SK-N-SH treated with all-trans-retinoic acid at 6 μM for 48 hours (cell line): ENCODE results near the gene RALGAPB.

Experiments used
- ATAC-seq: fragments of 200-7000 bp; cut with Tn5 transposase; 3 replicates; pipeline ENCODE4 v1.9.1; 2020; ENCODE audit warnings: mild to moderate bottlenecking, moderate library complexity
- CREB5 ChIP-seq: fragments of 250-450 bp; sonication (Bioruptor Pico); IDR thresholded peaks from 2 replicates; pipeline ENCODE4 v1.5.1; 2020; ENCODE audit warnings: low read depth, mild to moderate bottlenecking, moderate library complexity
- CSDC2 ChIP-seq: fragments of 250-450 bp; sonication (Bioruptor Pico); IDR thresholded peaks from 2 replicates; pipeline ENCODE4 v1.5.0; 2020; ENCODE audit warnings: mild to moderate bottlenecking, moderate library complexity
- CSRNP3 ChIP-seq: fragments of 250-450 bp; sonication (Bioruptor Pico); IDR thresholded peaks from 2 replicates; pipeline ENCODE4 v1.5.1; 2021; ENCODE audit warnings: mild to moderate bottlenecking, moderate library complexity
- ESRRG ChIP-seq: fragments of 250-450 bp; sonication (Bioruptor Pico); IDR thresholded peaks from 2 replicates; pipeline ENCODE4 v1.6.1; 2021; ENCODE audit warnings: mild to moderate bottlenecking
- ISL1 ChIP-seq: fragments of 250-450 bp; sonication (Bioruptor Pico); IDR thresholded peaks from 2 replicates; pipeline ENCODE4 v2.1.2; 2022; ENCODE audit warnings: mild to moderate bottlenecking, moderate library complexity
- OSR1 ChIP-seq: fragments of 250-450 bp; sonication (Bioruptor Pico); IDR thresholded peaks from 2 replicates; pipeline ENCODE4 v1.8.0; 2022; ENCODE audit warnings: moderate library complexity, mild to moderate bottlenecking, inconsistent platforms
- PATZ1 ChIP-seq: fragments of 250-450 bp; sonication (Bioruptor Pico); IDR thresholded peaks from 2 replicates; pipeline ENCODE4 v1.8.0; 2020; ENCODE audit warnings: mild to moderate bottlenecking, moderate library complexity, borderline replicate concordance
- POU6F1 ChIP-seq: fragments of 250-450 bp; sonication (Bioruptor Pico); IDR thresholded peaks from 2 replicates; pipeline ENCODE4 v1.8.0; 2021; ENCODE audit warnings: low read depth, mild to moderate bottlenecking, moderate library complexity, borderline replicate concordance
- PPARA ChIP-seq: fragments of 250-450 bp; sonication (Bioruptor Pico); IDR thresholded peaks from 2 replicates; pipeline ENCODE4 v1.5.0; 2020; ENCODE audit warnings: mild to moderate bottlenecking, borderline replicate concordance
- RARB ChIP-seq: fragments of 250-450 bp; sonication (Bioruptor Pico); IDR thresholded peaks from 2 replicates; pipeline ENCODE4 v1.8.0; 2021; ENCODE audit warnings: mild to moderate bottlenecking, moderate library complexity
- SNAI2 ChIP-seq: fragments of 250-450 bp; sonication (Bioruptor Pico); IDR thresholded peaks from 2 replicates; pipeline ENCODE4 v1.5.0; 2020; ENCODE audit warnings: mild to moderate bottlenecking, moderate library complexity
- TCF4 ChIP-seq: fragments of 250-450 bp; sonication (Bioruptor Pico); IDR thresholded peaks from 2 replicates; pipeline ENCODE4 v1.8.0; 2021; ENCODE audit warnings: mild to moderate bottlenecking, moderate library complexity, borderline replicate concordance
- TOX ChIP-seq: fragments of 250-450 bp; sonication (Bioruptor Pico); IDR thresholded peaks from 2 replicates; pipeline ENCODE4 v1.8.0; 2021; ENCODE audit warnings: mild to moderate bottlenecking, moderate library complexity, borderline replicate concordance
- ZC3H10 ChIP-seq: fragments of 250-450 bp; sonication (Bioruptor Pico); IDR thresholded peaks from 2 replicates; pipeline ENCODE4 v1.5.1; 2021; ENCODE audit warnings: mild to moderate bottlenecking, moderate library complexity
- ZFP3 ChIP-seq: fragments of 250-450 bp; sonication (Bioruptor Pico); IDR thresholded peaks from 2 replicates; pipeline ENCODE4 v1.5.0; 2020; ENCODE audit warnings: mild to moderate bottlenecking, moderate library complexity
- ZFP30 ChIP-seq: fragments of 450-650 bp; formaldehyde crosslinking; IDR thresholded peaks from 2 replicates; pipeline ENCODE4 v1.5.0; 2022; ENCODE audit warnings: mild to moderate bottlenecking, moderate library complexity
- ZNF565 ChIP-seq: fragments of 450-650 bp; formaldehyde crosslinking; conservative IDR thresholded peaks from 2 replicates; pipeline ENCODE4 v1.5.0; 2020; ENCODE audit warnings: low read depth, mild to moderate bottlenecking, moderate library complexity
- ZNF70 ChIP-seq: fragments of 450-650 bp; formaldehyde crosslinking; IDR thresholded peaks from 2 replicates; pipeline ENCODE4 v1.5.0; 2020; ENCODE audit warnings: mild to moderate bottlenecking, moderate library complexity
- ZNF8 ChIP-seq: fragments of 450-650 bp; formaldehyde crosslinking; IDR thresholded peaks from 2 replicates; pipeline ENCODE4 v1.5.0; 2020; ENCODE audit warnings: mild to moderate bottlenecking, moderate library complexity

Gene RALGAPB

GRCh38 chr20:38447251-38447661 is 25.4 kb upstream of the RALGAPB start:
- TF ChIP-seq ZFP3 (CRISPR knock-in tag) (no peak), ESRRG (CRISPR knock-in tag) (no peak), PPARA (no peak), CSDC2 (CRISPR knock-in tag) (no peak), RARB (CRISPR knock-in tag) (no peak), PATZ1 (CRISPR knock-in tag) (no peak), TOX (CRISPR knock-in tag) (no peak), ZC3H10 (CRISPR knock-in tag) (no peak), CSRNP3 (CRISPR knock-in tag) (no peak), ZNF565 (CRISPR knock-in tag) (no peak), ZFP30 (CRISPR knock-in tag) (no peak), CREB5 (CRISPR knock-in tag) (no peak), POU6F1 (CRISPR knock-in tag) (no peak)
- TF ChIP-seq, all 23 proteins: peak for 0
- peak; percentile 50 for ATAC-seq

- TF ChIP-seq ZNF8 = no peak
- no peak for TF ChIP-seq CSDC2 (CRISPR knock-in tag)
- TF ChIP-seq CREB5 (CRISPR knock-in tag) = no peak
- no peak for TF ChIP-seq ZFP3 (CRISPR knock-in tag)
- no peak for TF ChIP-seq ZFP30 (CRISPR knock-in tag)
- TF ChIP-seq SNAI2 (CRISPR knock-in tag) = no peak
- TF ChIP-seq CSRNP3 (CRISPR knock-in tag) = no peak
- TF ChIP-seq ISL1 = no peak
- ATAC-seq = no peak
These were observed 24.5 kb upstream of the RALGAPB start for GRCh38 chr20:38447931-38448675.

- TF ChIP-seq PATZ1 (CRISPR knock-in tag) = no peak
- no peak for TF ChIP-seq CREB5 (CRISPR knock-in tag)
- TF ChIP-seq OSR1 = no peak
- no peak for TF ChIP-seq CSRNP3 (CRISPR knock-in tag)
- no peak for TF ChIP-seq TCF4 (CRISPR knock-in tag)
- no peak for TF ChIP-seq ZNF70 (CRISPR knock-in tag)
- no peak for TF ChIP-seq ZFP3 (CRISPR knock-in tag)
- no peak for ATAC-seq
These were observed 23.6 kb upstream of the RALGAPB start for GRCh38 chr20:38449046-38449445.
